ENCODE measurements around the gene CRBN. TPM values are rescaled to one million over a fixed set of nuclear protein-coding genes. Genes with fewer than 3 reads are reported as not detected.

The CRBN gene
- total and polyA plus RNA-seq, 2 of the 13 experiments (the other 11 are each of a cell fraction or from before 2014, with no cell fraction given), result 30.8 to 36.1 TPM

GRCh38 chr3:3126477-3127431 is 52.7 kb downstream of the CRBN start, which contains the start of gene TRNT1 (continued):
- TF ChIP-seq ZBTB33 (CRISPR knock-in tag; IDR thresholded peaks at IDR 0.05) (no peak), ZNF362 (CRISPR knock-in tag; IDR thresholded peaks at IDR 0.05; ENCODE audit: borderline replicate concordance) (no peak), SETDB1 (CRISPR knock-in tag; IDR thresholded peaks at IDR 0.05; ENCODE audit: borderline replicate concordance) (no peak), KIAA2018 (CRISPR knock-in tag; IDR thresholded peaks at IDR 0.05; ENCODE audit: borderline replicate concordance) (no peak; the same call in 1 of the 2 replicates), ZNF816 (CRISPR knock-in tag; IDR thresholded peaks at IDR 0.05; ENCODE audit: borderline replicate concordance) (peak; percentile 85), HOXA3 (CRISPR knock-in tag; IDR thresholded peaks at IDR 0.05) (peak; percentile 90), PHB2 (IDR thresholded peaks at IDR 0.05; ENCODE audit: partially characterized antibody) (no peak), RNF2 (conservative IDR thresholded peaks at IDR 0.05; ENCODE audit: low read depth) (no peak; the same call in 1 of the 2 replicates), RFX1 (IDR thresholded peaks at IDR 0.05) (no peak), ZMAT5 (CRISPR knock-in tag; IDR thresholded peaks at IDR 0.05; ENCODE audit: borderline replicate concordance, low read depth) (no peak; the same call in 1 of the 2 replicates), SSRP1 (CRISPR knock-in tag; IDR thresholded peaks at IDR 0.05) (no peak), MAFG (CRISPR knock-in tag; IDR thresholded peaks at IDR 0.05) (no peak), MXD1 (CRISPR knock-in tag; IDR thresholded peaks at IDR 0.05) (peak; percentile 84)

Data from HepG2 (cell line).